Measurements from ENCODE around the gene ZNF175.
A peak's percentile ranks its signal among the peaks of the same experiment; 100 is the strongest.

Gene ZNF175

GRCh38 chr19:51550848-51551672 is 20.0 kb upstream of the ZNF175 start:
- no peak for DNase-seq

GRCh38 chr19:51551673-51552432 is 19.2 kb upstream of the ZNF175 start:
- DNase-seq = no peak

- DNase-seq = no peak
Observed at GRCh38 chr19:51552608-51552995, 18.5 kb upstream of the ZNF175 start.

GRCh38 chr19:51552996-51553725 is 17.9 kb upstream of the ZNF175 start:
- peak; percentile 78 for DNase-seq

- DNase-seq = no peak
Observed at GRCh38 chr19:51559240-51559639, 11.8 kb upstream of the ZNF175 start.

- no peak for DNase-seq
Observed at GRCh38 chr19:51560339-51560738, 10.7 kb upstream of the ZNF175 start.

- no peak for DNase-seq
Observed at GRCh38 chr19:51564791-51565190, 6.3 kb upstream of the ZNF175 start.

GRCh38 chr19:51565583-51565982 is 5.5 kb upstream of the ZNF175 start:
- DNase-seq = no peak

GRCh38 chr19:51566489-51567100 is 4.5 kb upstream of the ZNF175 start:
- no peak for DNase-seq

GRCh38 chr19:51567583-51567982 is 3.5 kb upstream of the ZNF175 start:
- DNase-seq = no peak

GRCh38 chr19:51568456-51568855 is 2.6 kb upstream of the ZNF175 start:
- DNase-seq = no peak

- DNase-seq = no peak
Observed at GRCh38 chr19:51571599-51571998, 516 bp downstream of the ZNF175 start.

GRCh38 chr19:51572410-51572809 is 1.3 kb downstream of the ZNF175 start:
- DNase-seq = no peak

- DNase-seq = no peak
Observed at GRCh38 chr19:51572908-51573307, 1.8 kb downstream of the ZNF175 start.

- DNase-seq = no peak
Observed at GRCh38 chr19:51573331-51573730, 2.2 kb downstream of the ZNF175 start.

GRCh38 chr19:51576850-51577249 is 5.8 kb downstream of the ZNF175 start:
- no peak for DNase-seq

- DNase-seq = no peak
Observed at GRCh38 chr19:51586103-51586728, 15.1 kb downstream of the ZNF175 start.

- no peak for DNase-seq
Observed at GRCh38 chr19:51586799-51587198, 15.7 kb downstream of the ZNF175 start.

- no peak for DNase-seq
Observed at GRCh38 chr19:51587264-51588191, 16.4 kb downstream of the ZNF175 start.

- no peak for DNase-seq
Observed at GRCh38 chr19:51589511-51589910, 18.4 kb downstream of the ZNF175 start.

GRCh38 chr19:51590441-51590840 is 19.4 kb downstream of the ZNF175 start:
- no peak for DNase-seq

Data from suppressor macrophage treated with lipopolysaccharide for 4 hours (primary cell).